ENCODE results near the gene POLD2.

DNA sequence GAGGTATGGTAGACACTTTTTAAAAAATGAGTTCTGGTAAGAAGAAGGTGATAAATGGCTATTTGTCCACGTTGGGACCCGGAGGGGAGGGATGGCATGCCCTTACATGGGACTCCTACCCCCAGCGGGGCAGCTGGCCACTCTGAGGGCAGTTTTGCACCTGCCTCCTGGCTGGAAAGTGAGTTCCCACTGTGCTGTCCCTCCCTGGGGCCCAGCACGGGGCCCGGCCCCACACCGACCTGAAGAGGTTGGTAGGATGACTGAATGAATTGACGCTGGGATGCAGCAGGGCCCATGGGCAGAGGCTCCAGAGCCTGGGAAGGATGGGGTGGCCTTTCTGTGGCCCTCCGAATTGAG, 19.8 kb downstream of the POLD2 start:
- TF ChIP-seq, protein P1, sequence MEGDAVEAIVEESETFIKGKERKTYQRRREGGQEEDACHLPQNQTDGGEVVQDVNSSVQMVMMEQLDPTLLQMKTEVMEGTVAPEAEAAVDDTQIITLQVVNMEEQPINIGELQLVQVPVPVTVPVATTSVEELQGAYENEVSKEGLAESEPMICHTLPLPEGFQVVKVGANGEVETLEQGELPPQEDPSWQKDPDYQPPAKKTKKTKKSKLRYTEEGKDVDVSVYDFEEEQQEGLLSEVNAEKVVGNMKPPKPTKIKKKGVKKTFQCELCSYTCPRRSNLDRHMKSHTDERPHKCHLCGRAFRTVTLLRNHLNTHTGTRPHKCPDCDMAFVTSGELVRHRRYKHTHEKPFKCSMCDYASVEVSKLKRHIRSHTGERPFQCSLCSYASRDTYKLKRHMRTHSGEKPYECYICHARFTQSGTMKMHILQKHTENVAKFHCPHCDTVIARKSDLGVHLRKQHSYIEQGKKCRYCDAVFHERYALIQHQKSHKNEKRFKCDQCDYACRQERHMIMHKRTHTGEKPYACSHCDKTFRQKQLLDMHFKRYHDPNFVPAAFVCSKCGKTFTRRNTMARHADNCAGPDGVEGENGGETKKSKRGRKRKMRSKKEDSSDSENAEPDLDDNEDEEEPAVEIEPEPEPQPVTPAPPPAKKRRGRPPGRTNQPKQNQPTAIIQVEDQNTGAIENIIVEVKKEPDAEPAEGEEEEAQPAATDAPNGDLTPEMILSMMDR (IDR thresholded peaks at IDR 0.05) = no peak
- TF ChIP-seq POLR2A (IDR thresholded peaks at IDR 0.05; ENCODE audit: low read depth) = no peak
